Motor neuron (in vitro differentiated cells): ENCODE measurements around the gene EGFL7. TPM values are rescaled to one million over a fixed set of nuclear protein-coding genes. Genes with fewer than 3 reads are reported as not detected.

ENCODE experiments used
- ATAC-seq, 8 experiments: fragments of 200-7000 bp; cut with Tn5 transposase; replicated peaks in 6 of 8; 2 replicates each; pipeline ENCODE4 v1.8.0; 2021; ENCODE audit warnings: mild to moderate bottlenecking in 8 of 8, moderate library complexity in 8 of 8
- H3K27ac ChIP-seq, 2 donors: fragments of 250-450 bp; sonication (Bioruptor Pico); 2 replicates each; pipeline ENCODE4 v1.9.0; 2021; ENCODE audit warnings: antibody characterized with exemption in 2 of 2, mild to moderate bottlenecking in 2 of 2, moderate library complexity in 1 of 2
- H3K4me1 ChIP-seq, 2 donors: fragments of 250-450 bp; sonication (Bioruptor Pico); replicated peaks in 1 of 2; 2 replicates each; pipeline ENCODE4 v1.6.1; 2021; ENCODE audit warnings: antibody characterized with exemption in 2 of 2, mild to moderate bottlenecking in 2 of 2, moderate library complexity in 1 of 2
- H3K4me3 ChIP-seq, 5 donors: fragments of 250-450 bp; sonication (Bioruptor Pico); 2 replicates each; pipeline ENCODE4 v1.9.0; 2021; ENCODE audit warnings: antibody characterized with exemption in 5 of 5, mild to moderate bottlenecking in 5 of 5, moderate library complexity in 4 of 5
- WGBS, 10 experiments: fragments of 450-650 bp; shearing (Covaris generic); methylation state at CpG; one replicate each; pipeline ENCODE4 v1.0.0; 2022; 5-methylcytosine and 5-hydroxymethylcytosine counted together
- in situ Hi-C, 9 experiments: fragments of 400-800 bp; cut with MboI; loops; one replicate each; pipeline ENCODE4 v1.15.0; 2021; ENCODE audit warnings: low sequenced_read_pairs in 9 of 9, low pct_unique_long_range_greater_than_20kb in 2 of 9; ENCODE audit not compliant: unreplicated experiment in 9 of 9
- total RNA-seq, 8 experiments: library from RNA; unstranded; fragments of 300-600 nt; gene quantifications; 2 replicates each; pipeline versions ENCODE4 v1.2.3 to v1.2.4, GENCODE V29; 2022

The EGFL7 gene
- total RNA-seq, 8 experiments from 2014 or later = 0.50 to 21.9 (median 4.7) TPM

DNA sequence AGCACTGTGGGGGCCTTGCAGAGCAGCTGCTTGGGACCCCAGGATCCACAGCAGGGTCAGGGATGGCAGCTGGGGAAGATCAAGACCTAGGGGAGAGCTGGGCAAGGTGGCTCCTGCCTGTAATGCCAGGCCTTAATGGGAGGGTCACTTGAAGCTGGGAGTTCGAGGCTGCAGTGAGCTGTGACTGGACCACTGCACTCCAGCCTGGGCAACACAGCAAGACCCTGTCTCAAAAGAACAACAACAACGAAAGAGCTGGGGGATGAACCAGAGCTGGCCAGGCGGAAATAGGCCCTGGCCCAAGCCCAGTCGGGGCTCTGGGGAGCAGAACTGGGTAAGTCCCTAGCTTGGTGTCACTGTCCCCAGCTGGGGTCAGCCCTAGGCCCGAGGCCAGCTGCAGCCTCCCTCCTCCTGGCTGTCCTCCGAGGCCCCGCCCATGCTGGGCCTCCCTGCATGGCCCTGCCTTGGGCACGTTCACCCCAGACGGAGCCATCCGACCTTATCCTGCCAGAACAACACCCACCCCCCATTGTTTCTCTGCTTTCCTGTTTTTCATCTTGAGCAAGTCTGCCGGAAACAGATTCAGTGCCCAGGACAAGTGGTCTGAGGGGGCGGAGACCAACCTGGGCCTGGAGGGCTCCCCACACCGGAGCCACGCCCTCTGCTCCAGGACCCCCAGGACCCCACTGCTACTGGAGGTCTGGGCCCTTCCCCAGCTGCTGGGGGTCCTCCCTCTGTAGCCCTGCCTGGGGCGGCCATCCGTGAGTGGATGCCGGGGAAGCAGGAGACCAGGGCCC lies 51.6 kb downstream of the EGFL7 start:
- 56 to 80% (median 80%) methylated on average over 1 to 5 of the region's 17 CpGs; no CpG with 5 or more reads in 7 of the 10 experiments for WGBS, 10 experiments
- Histone ChIP-seq H3K27ac (no peak overlapping the region), H3K4me3 (peak overlapping the region in 4 of 5 donors; percentile 81 to 99 (median 94)), H3K4me1 (peaks cover 19 to 23% of the 10 kb centered on the region in 2 donors)
- in situ Hi-C loops = no loop called here
- no peak for ATAC-seq

DNA sequence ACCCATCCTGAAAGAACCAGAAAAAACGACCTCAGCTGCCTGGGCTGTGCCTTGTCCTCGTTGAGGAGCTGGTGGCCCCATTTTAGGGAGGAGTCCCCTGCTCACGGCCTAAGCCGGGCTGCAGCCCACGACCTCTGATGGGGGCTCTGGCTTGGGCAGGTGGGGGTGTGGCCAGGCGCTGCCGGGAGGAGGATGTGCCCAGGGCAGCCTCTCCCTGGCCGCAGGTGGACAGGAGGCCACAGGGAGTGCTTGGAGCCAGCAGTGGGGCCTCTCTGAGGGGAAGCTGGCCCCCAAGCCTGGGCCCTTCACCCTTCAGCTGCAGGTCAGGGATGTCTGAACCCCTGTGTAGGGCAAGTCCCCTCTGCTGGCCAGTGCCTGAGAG lies 52.2 kb downstream of the EGFL7 start:
- no peak overlapping the region for H3K27ac ChIP-seq
- in situ Hi-C loops = no loop called here
- 34 to 100% methylated on average over 1 to 3 of the region's 8 CpGs; no CpG with 5 or more reads in 8 of the 10 experiments for WGBS, 10 experiments
- H3K4me3 ChIP-seq = peak overlapping the region in 1 of 5 donors; percentile 2
- peaks cover 25 to 28% of the 10 kb centered on the region in 2 donors for H3K4me1 ChIP-seq
- ATAC-seq = no peak

DNA sequence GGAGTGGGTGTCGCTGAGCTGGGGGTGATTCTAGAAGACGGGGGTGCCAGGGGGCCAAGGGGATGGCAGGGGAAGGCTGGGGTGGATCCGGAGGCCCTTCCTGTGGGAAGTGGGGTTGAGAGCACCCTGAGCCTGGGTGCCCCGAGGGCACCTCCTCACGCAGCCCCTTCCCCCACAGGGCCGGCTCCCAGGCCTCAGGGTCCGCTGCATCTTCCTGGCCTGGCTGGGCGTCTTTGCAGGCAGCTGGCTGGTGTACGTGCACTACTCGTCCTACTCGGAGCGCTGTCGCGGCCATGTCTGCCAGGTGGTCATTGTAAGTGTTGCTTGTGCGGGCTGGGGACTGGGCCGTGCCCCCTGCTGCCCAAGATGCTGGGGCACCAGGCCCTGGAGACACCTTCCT lies 54.7 kb downstream of the EGFL7 start:
- Histone ChIP-seq H3K4me1 (peaks cover 39 to 41% of the 10 kb centered on the region in 2 donors), H3K4me3 (no peak overlapping the region), H3K27ac (no peak overlapping the region)
- no CpG with 5 or more reads among the region's 16 CpGs for WGBS, 10 experiments
- in situ Hi-C loops = no loop called here
- no peak for ATAC-seq

DNA sequence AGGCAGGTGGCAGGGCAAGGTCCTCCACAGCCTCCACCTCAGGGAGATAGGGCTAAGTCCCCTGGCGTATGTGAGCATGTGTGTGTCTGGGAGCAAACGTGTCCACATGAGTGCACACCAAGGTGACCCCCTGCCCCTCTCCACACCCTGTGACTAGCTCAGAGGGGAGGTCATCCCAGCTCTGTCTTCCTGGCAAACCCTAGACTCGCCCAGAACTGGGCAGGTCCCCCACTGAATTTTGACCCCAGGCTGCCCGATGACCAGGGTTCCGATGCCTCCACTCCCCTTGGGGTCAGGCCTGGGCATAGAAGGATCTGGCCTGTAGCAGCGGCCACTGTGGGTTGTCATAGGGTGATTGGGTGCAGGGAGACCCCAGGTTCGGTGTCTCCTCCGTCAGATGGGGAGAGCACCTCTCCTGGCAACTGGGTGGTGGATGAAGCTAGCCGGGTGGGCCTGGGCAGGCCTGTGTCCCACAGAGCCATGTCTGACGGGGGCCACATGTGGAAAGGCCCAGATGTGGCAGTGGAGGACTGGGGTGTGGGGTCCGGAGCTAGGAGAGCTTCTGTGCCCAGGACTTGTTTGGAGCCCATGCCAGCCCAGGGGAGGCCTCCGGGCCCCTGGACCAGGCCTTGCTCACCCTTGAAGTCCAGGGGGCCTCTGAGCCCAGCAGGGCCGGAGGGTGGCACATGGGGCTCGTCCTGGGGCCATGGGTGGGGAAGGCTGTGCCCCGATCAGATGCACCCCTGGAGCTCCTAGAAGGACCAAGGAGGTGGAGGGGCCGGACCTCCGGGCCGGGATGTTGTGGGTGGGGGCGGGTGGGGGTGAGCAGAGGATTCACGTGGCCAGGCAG lies 55.9 kb downstream of the EGFL7 start:
- peaks cover 35 to 40% of the 10 kb centered on the region in 2 donors for H3K4me1 ChIP-seq
- no peak overlapping the region for H3K27ac ChIP-seq
- 73 to 100% (median 92%) methylated on average over 4 to 5 of the region's 20 CpGs; no CpG with 5 or more reads in 7 of the 10 experiments for WGBS, 10 experiments

DNA sequence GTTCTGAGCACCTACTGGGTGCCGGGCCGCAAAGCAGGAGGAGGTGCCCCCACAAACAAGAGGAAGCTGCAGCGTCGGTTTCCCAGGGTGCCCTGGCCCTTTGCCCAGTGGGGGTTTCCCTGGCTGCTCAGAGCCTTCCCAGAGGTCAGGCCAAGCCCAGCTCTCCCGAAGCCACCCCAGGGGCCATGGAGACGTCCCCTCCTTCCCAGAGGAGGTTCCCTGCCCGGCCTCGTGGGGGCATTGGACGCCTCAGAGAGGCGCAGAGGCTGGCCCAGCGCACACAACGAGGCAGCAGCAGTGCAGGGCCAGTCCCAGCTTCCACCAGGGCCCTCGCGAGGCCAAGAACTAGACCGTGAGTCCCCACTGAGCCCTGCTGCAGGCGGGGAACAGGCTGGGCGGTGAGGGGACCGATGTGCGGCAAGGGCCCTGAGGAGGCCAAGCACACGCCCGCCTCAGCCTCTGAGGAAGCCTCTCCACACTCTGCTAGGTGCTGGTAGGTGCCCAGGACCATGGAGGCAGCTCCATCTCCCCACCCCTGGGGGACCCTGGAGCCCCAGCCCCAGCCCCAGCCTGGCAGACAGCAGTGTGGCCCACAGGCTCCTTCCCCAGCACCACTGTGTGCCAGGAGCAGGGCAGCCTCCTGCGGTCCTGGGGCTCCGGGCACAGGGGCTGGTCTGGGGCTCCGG lies 56.6 kb downstream of the EGFL7 start:
- peak in 5 of 8 experiments; percentile 0 to 3 (median 1) for ATAC-seq
- WGBS, 10 experiments = 10 to 60% methylated on average over 2 of the region's 24 CpGs; no CpG with 5 or more reads in 8 of the 10 experiments
- no peak overlapping the region for H3K4me3 ChIP-seq
- peaks cover 27 to 32% of the 10 kb centered on the region in 2 donors for H3K4me1 ChIP-seq
- in situ Hi-C loops = no loop called here
- peak overlapping the region in 1 of 2 donors; percentile 81 for H3K27ac ChIP-seq

More for the DNA sequence above, 55.9 kb downstream of the EGFL7 start:
- H3K4me3 ChIP-seq = no peak overlapping the region
- no peak for ATAC-seq
- in situ Hi-C loops = no loop called here

DNA sequence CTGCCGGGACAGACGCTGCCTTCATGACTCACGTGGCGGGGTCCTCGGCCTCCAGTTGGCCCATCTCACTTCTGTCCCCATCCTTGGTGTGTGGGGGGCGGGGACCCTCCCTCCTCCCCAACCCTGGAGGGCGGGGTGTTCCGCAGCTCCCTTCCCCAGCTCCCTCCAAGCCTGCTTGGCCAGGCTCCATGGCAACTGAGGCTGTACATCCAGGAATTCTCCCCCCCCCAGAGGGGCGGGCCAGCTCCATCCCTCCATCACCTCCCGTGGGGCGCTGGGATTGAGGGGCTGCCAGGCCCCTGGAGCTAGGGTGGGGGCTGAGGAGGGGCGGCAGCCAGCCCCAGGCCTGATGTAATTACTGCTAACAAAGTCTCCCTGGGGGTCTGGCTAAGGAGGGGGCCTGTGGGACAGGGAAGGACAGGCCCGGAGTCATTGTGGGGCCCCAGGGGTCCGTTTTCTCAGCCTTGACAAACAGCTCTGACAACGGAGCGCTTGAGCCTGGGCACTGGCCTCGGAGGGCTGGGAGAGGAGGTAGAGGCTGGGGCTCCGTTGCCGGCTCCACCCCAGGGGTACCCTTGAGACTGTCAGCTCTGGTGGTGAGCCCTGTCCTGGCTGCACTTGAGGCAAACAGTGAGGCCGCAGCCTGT lies 57.7 kb downstream of the EGFL7 start:
- H3K27ac ChIP-seq = peak overlapping the region; percentile 28 to 81
- H3K4me3 ChIP-seq = peak overlapping the region in 3 of 5 donors; percentile 2 to 11 (median 7)
- no CpG with 5 or more reads among the region's 20 CpGs for WGBS, 10 experiments
- in situ Hi-C loops = no loop called here
- peak; percentile 5 to 87 (median 82) for ATAC-seq
- peaks cover 20 to 24% of the 10 kb centered on the region in 2 donors for H3K4me1 ChIP-seq

DNA sequence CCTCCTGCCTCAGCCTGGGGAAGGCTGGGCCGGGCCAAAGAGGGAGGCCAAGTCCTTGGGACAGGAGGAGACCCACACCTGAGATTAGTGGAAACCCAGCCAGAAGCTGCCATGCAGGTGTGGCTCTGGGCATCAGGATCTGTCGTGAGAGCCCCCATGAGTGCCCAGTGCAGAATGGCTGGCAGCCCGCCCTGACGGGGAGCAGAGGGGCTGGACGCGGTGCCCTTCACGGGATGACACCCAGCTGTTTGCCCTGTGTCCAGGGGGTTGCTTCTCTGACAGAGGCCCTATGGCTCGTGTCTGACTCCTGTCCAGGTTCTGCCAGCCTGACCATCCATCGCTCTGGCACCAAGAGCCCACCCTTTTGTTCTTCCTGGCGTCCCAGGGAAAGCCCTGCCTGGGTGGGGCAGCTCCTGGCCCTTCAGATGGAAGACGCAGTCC lies 58.2 kb downstream of the EGFL7 start:
- in situ Hi-C loops = no loop called here
- Histone ChIP-seq H3K27ac (peak overlapping the region; percentile 28 to 73), H3K4me1 (peaks cover 22 to 26% of the 10 kb centered on the region in 2 donors), H3K4me3 (peak overlapping the region in 2 of 5 donors; percentile 7 to 11)
- WGBS, 10 experiments = 69 to 70% methylated on average over 2 to 4 of the region's 11 CpGs; no CpG with 5 or more reads in 8 of the 10 experiments
- ATAC-seq = peak in 2 of 8 experiments; percentile 0 to 2

DNA sequence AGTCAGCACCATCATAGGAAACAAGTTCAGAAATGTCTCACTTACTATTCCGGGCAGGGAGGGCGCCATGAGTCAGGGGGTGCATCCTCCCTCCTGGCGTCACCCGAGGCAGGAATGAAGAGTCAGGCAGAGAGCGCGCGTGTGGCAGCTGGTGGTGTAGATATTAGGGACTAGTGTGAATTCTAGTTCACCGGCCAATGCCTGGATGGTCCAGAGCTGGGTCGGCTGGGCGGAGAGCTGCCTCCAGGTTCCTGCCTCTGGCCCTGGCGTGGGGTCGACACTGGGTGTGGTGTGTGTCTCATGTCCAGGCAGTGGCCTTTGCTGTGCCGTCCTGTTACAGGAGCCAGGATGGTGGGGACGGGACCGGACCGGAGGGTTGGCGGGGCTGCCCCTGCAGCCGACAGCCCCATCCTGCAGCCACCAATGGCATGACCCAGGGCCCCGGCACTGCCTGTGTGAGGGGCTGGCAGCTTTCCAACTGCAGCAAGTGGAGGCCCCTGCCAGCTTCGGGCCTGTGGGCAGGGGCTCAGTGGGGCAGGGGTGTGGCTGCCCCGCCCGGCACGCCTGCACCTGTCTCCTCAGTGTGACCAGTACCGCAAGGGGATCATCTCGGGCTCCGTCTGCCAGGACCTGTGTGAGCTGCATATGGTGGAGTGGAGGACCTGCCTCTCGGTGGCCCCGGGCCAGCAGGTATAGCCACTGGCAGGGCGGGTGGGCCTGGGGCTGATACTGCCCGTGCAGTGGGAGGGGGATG lies 58.8 kb downstream of the EGFL7 start:
- Histone ChIP-seq H3K27ac (peak overlapping the region; percentile 28 to 73), H3K4me1 (peaks cover 28 to 32% of the 10 kb centered on the region in 2 donors), H3K4me3 (no peak overlapping the region)
- ATAC-seq = peak in 3 of 8 experiments; percentile 10 to 55 (median 27)
- in situ Hi-C loops = no loop called here
- WGBS, 10 experiments = 0 to 87% (median 58%) methylated on average over 1 to 12 of the region's 30 CpGs; no CpG with 5 or more reads in 4 of the 10 experiments

Other genes with a start within 250 kb of the EGFL7 start
- 10 to 100 TPM in 2 of 8 experiments, 1 to 10 TPM in 6; 4.5 to 11.1 (median 8.6) TPM for gene INPP5E, start 223.1 kb upstream of the EGFL7 start, total RNA-seq
- 10 to 100 TPM; 21.8 to 59.1 (median 35.0) TPM for gene SEC16A, start 179.9 kb upstream of the EGFL7 start, total RNA-seq
- gene NOTCH1, start 116.9 kb upstream of the EGFL7 start, total RNA-seq = 10 to 100 TPM in 7 of 8 experiments, 1 to 10 TPM in 1; 4.9 to 57.7 (median 17.6) TPM
- gene AGPAT2, start 24.5 kb downstream of the EGFL7 start, total RNA-seq = 10 to 100 TPM in 2 of 8 experiments, 1 to 10 TPM in 6; 1.5 to 19.7 (median 4.6) TPM
- gene DIPK1B, start 49.7 kb downstream of the EGFL7 start, total RNA-seq = 10 to 100 TPM in 6 of 8 experiments, 1 to 10 TPM in 1, under 1 TPM in 1; 0.92 to 44.3 (median 27.8) TPM
- 1 to 10 TPM in 1 of 8 experiments, under 1 TPM in 7; 0.05 to 1.7 (median 0.38) TPM for gene LCN10, start 80.0 kb downstream of the EGFL7 start, total RNA-seq
- under 1 TPM in 2 of 8 experiments, not detected in 6; 0.41 to 0.76 TPM for gene LCN6, start 85.6 kb downstream of the EGFL7 start, total RNA-seq
- gene LCN8, start 95.3 kb downstream of the EGFL7 start, total RNA-seq = under 1 TPM in 4 of 8 experiments, not detected in 4; 0.08 to 0.43 (median 0.22) TPM
- under 1 TPM in 5 of 8 experiments, not detected in 3; 0.21 to 0.43 (median 0.23) TPM for gene LCN15, start 101.6 kb downstream of the EGFL7 start, total RNA-seq
- 10 to 100 TPM; 21.7 to 92.7 (median 39.5) TPM for gene TMEM141, start 128.4 kb downstream of the EGFL7 start, total RNA-seq
- gene CCDC183, start 133.4 kb downstream of the EGFL7 start, total RNA-seq = 1 to 10 TPM in 7 of 8 experiments, under 1 TPM in 1; 0.61 to 3.3 (median 2.5) TPM
- 10 to 100 TPM; 33.8 to 83.5 (median 39.5) TPM for gene RABL6, start 145.0 kb downstream of the EGFL7 start, total RNA-seq
- 1 to 10 TPM; 1.2 to 5.5 (median 2.6) TPM for gene AJM1, start 179.6 kb downstream of the EGFL7 start, total RNA-seq
- 100 to 1,000 TPM; 134 to 366 (median 259) TPM for gene PHPT1, start 186.5 kb downstream of the EGFL7 start, total RNA-seq
- 10 to 100 TPM in 1 of 8 experiments, 1 to 10 TPM in 7; 1.5 to 10.3 (median 4.7) TPM for gene MAMDC4, start 189.4 kb downstream of the EGFL7 start, total RNA-seq
- gene EDF1, start 203.4 kb downstream of the EGFL7 start, total RNA-seq = 100 to 1,000 TPM; 506 to 905 (median 719) TPM
- gene TRAF2, start 223.6 kb downstream of the EGFL7 start, total RNA-seq = 10 to 100 TPM in 4 of 8 experiments, 1 to 10 TPM in 4; 6.8 to 18.4 (median 10.0) TPM